ENCODE results near the gene ZNF197. TPM values are rescaled to one million over a fixed set of nuclear protein-coding genes. Genes with fewer than 3 reads are reported as not detected.

ZNF197 gene
- total RNA-seq, 1 donor from 2014 or later: 17.9 TPM

DNA sequence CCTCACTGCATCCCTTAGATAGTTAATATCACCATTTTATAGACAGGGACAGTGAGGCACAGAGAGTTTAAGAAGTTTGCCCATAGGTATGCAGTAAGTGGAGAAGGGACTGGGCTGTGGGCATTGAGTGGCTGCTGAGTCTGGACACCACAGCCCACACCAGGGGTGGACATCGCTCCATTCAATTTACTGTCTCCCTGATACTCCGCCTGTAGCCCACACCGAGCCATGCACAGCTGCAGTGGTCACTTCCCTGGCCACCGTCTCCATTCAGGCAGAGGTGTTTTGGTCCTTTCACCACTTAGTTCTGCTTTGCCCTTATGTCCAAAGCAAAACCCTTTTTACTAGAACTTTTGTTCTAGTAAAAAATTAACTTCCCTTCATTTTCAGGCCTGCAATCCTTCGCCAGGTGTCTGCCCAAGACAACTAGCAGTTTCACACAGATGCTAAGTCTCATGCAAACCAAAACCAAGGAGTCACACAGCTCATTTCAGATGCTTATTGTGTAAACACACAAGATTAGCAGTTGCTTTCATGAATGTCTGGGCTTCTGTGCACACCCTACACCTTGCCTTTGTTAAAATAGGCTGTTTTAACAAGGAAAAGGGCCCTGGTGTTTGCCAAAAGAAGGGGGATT, 53.8 kb downstream of the ZNF197 start:
- Histone ChIP-seq H3K4me3 (no peak overlapping the region), H3K27ac (no peak overlapping the region), H3K4me1 (no peaks in the 10 kb centered on the region), H3K9me3 (no peaks in the 10 kb centered on the region), H3K27me3 (no peaks in the 10 kb centered on the region), H3K36me3 (no peaks in the 10 kb centered on the region)
- no peak for TF ChIP-seq POLR2AphosphoS5 (IDR thresholded peaks at IDR 0.05; ENCODE audit: insufficient read depth in 1 of 2, low read depth in 1 of 2)
- TF ChIP-seq, protein P1, sequence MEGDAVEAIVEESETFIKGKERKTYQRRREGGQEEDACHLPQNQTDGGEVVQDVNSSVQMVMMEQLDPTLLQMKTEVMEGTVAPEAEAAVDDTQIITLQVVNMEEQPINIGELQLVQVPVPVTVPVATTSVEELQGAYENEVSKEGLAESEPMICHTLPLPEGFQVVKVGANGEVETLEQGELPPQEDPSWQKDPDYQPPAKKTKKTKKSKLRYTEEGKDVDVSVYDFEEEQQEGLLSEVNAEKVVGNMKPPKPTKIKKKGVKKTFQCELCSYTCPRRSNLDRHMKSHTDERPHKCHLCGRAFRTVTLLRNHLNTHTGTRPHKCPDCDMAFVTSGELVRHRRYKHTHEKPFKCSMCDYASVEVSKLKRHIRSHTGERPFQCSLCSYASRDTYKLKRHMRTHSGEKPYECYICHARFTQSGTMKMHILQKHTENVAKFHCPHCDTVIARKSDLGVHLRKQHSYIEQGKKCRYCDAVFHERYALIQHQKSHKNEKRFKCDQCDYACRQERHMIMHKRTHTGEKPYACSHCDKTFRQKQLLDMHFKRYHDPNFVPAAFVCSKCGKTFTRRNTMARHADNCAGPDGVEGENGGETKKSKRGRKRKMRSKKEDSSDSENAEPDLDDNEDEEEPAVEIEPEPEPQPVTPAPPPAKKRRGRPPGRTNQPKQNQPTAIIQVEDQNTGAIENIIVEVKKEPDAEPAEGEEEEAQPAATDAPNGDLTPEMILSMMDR (IDR thresholded peaks at IDR 0.05): no peak
- TF ChIP-seq POLR2A (IDR thresholded peaks at IDR 0.05): no peak
- intact Hi-C loops (cut with DNase I): no loop called here
- peak in 1 of 2 donors; percentile 34 for DNase-seq (ENCODE audit: extremely low spot score in 2 of 2)

DNA sequence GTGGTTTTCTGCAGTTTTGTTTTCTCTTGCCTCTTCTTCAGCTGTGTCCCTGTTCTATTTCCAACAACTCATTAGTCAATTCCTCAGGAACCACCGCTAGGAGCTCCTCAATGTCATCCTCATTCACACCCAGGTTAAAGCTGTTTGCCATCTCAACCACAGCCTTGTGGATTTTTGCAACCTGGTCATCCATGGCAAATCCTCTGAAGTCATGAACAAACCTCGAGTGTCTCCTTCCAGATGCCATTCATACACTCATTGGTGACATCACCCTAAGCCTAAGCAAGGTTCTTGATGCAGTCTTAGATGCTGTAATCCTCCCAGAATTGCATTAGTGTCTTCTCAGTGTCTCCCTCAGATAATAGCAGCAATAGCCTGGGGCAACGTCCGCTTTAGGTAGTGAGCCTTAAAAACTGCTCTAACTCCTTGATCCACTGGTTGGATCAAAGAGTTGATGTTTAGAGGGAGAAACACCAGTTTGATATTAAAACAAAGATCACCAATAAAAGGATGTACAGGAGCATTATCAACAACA, 56.2 kb downstream of the ZNF197 start:
- TF ChIP-seq POLR2A (IDR thresholded peaks at IDR 0.05) (no peak), POLR2AphosphoS5 (IDR thresholded peaks at IDR 0.05; ENCODE audit: insufficient read depth in 1 of 2, low read depth in 1 of 2) (no peak)
- TF ChIP-seq, protein P1 (IDR thresholded peaks at IDR 0.05): no peak
- Histone ChIP-seq H3K9me3 (no peaks in the 10 kb centered on the region), H3K36me3 (no peaks in the 10 kb centered on the region)

GRCh38 chr3:44682182-44682896, 57.5 kb downstream of the ZNF197 start:
- Histone ChIP-seq H3K4me3 (no peak overlapping the region), H3K4me1 (peaks cover 13% of the 10 kb centered on the region), H3K27ac (no peak overlapping the region), H3K36me3 (no peaks in the 10 kb centered on the region), H3K9me3 (no peaks in the 10 kb centered on the region), H3K27me3 (no peaks in the 10 kb centered on the region)
- TF ChIP-seq POLR2A (IDR thresholded peaks at IDR 0.05) (no peak), POLR2AphosphoS5 (IDR thresholded peaks at IDR 0.05; ENCODE audit: insufficient read depth in 1 of 2, low read depth in 1 of 2) (no peak)
- TF ChIP-seq, protein P1 (IDR thresholded peaks at IDR 0.05): no peak
- intact Hi-C loops (cut with DNase I): no loop called here
- DNase-seq (ENCODE audit: extremely low spot score in 2 of 2): no peak

More for the DNA sequence above, 56.2 kb downstream of the ZNF197 start:
- no peaks in the 10 kb centered on the region for H3K27me3 ChIP-seq
- intact Hi-C loops (cut with DNase I): no loop called here
- H3K4me1 ChIP-seq: peaks cover 10% of the 10 kb centered on the region
- H3K27ac ChIP-seq: no peak overlapping the region
- no peak overlapping the region for H3K4me3 ChIP-seq
- no peak for DNase-seq (ENCODE audit: extremely low spot score in 2 of 2)

DNA sequence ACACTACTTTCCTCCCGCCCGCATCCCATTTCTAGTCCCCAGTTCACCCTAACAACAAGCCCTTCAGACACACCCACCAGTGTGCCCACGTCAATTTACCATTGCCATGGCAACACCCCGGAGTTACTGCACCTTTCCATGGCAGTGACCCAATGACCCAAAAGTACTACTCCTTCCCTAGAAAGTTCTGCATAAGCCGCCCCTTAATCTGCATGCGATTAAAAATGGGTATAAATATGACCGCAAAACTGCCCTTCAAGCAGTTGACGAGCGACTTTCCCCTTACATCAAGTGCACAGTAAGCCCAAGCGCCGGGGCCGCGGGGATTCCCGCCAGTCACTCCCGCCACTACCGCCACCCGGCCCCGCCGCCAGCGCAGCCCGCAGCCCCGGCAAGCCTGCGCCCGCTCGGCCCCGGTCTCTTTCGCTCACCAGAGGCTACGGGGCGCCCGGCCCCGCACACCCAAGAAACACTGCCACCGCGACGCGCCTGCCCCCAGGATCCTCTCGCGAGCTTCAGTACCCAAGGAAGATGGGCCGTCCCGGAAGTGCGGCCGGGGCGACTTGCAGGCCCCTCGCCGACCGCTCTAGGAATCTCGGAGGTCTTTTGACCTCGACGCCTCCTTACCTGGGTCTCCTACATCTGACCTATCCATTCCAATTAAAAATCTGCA, 60.4 kb downstream of the ZNF197 start:
- Histone ChIP-seq H3K27me3 (no peaks in the 10 kb centered on the region), H3K4me1 (peaks cover 13% of the 10 kb centered on the region), H3K9me3 (no peaks in the 10 kb centered on the region), H3K27ac (no peak overlapping the region), H3K36me3 (no peaks in the 10 kb centered on the region), H3K4me3 (peak overlapping the region; percentile 49 to 66)
- no peak for TF ChIP-seq POLR2A (IDR thresholded peaks at IDR 0.05)
- TF ChIP-seq, protein P1 (IDR thresholded peaks at IDR 0.05): no peak
- no peak for TF ChIP-seq POLR2AphosphoS5 (IDR thresholded peaks at IDR 0.05; ENCODE audit: insufficient read depth in 1 of 2, low read depth in 1 of 2)
- intact Hi-C loops (cut with DNase I): no loop called here
- DNase-seq (ENCODE audit: extremely low spot score in 2 of 2): no peak
